ENCODE measurements around the gene AMPD3.

Gene AMPD3

DNA sequence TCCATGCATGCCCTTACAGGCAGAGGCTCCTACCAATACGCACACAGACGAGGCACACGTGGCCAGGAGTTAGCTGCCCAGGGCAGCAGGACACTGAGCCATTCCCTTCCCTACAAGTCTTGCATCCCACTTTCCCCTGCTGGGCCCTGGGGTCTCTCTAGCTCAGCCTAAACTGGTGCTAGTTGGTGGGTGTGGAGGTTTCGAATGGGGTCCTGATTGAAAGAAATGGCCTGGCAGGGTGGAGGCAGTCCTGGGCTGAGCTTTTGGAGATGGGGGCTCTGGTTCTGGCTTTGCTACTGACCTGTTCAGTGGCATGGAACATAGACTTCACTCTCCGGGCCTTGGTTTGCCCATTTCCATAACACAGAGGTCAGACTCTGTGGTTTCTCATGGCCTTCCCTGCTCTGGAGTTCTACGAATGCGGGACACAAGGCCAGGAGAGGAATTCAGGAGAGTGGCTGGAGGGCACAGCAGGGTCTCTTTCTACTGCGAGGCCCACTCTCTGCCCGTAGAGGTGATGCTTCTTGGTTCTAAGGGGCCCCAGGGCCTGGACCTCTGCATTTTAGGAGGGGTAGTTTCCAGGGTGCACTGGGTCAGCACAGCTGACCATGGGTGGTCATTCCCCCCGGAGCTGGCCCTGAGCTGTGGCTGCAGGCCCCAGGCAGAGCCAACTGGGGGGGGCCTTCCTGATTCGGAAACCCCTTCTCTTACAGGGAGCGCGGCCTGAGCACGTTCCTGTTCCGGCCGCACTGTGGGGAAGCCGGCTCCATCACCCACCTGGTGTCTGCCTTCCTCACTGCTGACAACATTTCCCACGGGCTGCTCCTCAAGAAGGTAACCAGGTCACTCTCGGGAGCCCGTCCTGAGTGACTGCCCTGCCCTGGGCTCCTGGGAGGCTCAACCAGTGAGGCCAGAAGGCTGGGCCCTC is 46.0 kb downstream of the AMPD3 start:
- no peak for DNase-seq (ENCODE audit: low read depth in 1 of 2, low spot score in 1 of 2)

DNA sequence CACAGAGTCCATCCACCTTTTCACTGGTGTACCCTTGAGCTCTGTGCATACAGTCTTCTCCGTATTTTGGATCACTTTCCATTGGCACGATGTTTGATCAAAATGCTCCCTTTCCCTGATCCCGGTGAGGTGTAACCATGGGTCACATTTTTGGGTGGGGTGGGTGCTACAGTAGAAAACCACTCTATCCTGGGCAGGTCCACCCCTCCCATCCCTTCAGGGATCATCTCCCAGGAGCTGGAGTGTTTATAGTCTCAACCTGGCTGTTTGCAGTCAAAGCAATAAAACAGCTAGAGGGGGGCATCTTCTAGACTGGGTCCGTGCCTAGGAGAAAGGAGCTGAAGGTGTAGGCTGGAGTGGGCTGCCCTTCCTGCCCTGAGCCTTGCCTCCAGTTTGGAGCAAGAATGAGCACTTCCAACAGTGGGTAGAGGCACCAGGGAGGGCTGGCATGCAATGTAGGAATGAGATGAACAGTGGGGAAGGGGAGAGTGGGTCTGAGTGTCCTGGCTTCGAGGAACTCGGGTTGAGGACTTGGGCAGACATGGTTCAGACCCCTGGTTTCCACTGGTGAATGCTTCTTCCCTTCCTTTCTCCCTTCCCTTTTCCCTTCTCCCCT is 47.1 kb downstream of the AMPD3 start:
- DNase-seq (ENCODE audit: low read depth in 1 of 2, low spot score in 1 of 2) = no peak

DNA sequence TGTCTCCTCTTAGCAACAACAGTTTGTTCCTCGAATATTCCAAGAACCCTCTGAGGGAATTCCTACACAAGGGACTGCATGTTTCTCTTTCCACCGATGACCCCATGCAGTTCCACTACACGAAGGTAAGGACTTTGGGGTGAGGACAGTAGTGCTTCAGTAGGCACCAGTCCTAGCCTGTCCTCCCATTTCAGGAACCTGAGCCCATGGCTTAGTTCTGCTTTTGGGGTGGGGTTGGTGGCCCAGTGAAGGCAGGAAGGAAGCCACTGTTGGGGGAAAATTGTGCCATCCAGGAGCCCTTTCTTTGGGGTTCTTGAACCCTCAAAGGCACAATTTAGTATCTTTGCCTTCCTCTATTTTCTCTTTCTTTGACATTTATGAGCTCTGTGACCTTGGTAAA is 47.7 kb downstream of the AMPD3 start:
- DNase-seq (ENCODE audit: low read depth in 1 of 2, low spot score in 1 of 2) = no peak

DNA sequence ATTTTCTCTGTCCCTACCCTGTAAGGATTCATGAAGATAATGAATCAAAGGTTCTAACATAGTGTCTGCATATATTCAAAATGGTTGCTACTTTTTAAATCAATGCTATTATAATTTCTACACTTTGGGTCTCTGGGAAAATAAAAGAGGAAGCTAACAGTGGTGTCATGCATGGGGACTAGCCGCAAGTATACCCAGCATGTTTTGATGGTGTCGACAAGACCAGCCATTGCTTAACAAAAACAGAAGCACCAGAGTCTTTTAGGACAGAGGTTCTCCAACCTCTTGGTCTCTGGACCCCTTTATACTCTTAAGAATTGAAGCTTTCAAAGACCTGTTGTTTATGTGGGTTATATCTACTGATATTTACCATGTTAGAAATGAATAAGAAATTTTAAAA is 48.2 kb downstream of the AMPD3 start:
- no peak for DNase-seq (ENCODE audit: low read depth in 1 of 2, low spot score in 1 of 2)

DNA sequence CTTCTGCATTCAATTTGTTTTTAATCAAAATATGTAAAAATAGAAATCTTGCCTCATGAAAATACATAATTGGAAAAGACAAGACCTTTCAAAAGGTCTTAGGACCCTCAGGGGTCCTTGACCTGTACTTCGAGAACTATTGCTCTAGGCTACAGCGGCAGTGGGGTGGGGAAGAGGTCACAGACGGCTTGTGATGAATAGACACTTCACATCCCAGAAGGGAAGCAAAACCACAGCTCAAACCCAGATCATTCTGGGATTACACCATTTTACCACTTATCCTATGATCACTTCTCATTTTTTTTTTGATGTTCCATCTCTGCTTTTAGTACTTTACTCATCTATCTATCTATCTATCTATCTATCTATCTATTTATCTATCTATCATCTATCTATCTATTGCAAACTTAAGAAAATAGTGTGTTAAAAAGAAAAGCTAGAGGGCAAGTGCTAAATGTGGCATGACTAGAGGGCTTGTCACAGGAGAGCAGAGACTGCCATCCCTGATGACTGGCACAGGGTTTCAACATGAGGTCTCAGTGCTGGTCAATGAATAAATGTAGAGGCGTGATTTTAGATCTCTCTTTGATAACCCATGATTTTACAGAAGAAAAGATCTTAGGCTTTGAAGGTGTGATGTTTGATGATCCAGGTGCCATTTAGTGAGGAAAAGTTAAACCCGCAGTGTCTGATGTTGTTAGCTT is 48.9 kb downstream of the AMPD3 start:
- no peak for DNase-seq (ENCODE audit: low read depth in 1 of 2, low spot score in 1 of 2)

DNA sequence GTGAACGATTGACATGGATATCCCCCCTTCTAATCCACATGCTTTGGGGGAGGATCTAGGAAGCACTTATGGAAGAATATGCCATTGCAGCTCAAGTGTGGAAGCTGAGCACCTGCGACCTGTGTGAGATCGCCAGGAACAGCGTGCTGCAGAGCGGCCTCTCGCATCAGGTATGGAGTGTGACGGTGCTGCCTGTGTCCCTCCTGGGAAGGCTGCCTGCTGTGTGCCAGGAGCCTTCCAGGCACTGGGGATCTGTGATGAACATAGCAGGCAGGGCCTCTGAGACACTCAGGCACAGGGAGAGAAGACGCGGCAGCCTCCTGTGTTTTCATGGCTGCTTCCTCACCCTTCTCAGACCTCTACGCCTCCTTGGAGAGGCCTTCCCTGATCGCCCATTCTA is 49.4 kb downstream of the AMPD3 start:
- no peak for DNase-seq (ENCODE audit: low read depth in 1 of 2, low spot score in 1 of 2)

DNA sequence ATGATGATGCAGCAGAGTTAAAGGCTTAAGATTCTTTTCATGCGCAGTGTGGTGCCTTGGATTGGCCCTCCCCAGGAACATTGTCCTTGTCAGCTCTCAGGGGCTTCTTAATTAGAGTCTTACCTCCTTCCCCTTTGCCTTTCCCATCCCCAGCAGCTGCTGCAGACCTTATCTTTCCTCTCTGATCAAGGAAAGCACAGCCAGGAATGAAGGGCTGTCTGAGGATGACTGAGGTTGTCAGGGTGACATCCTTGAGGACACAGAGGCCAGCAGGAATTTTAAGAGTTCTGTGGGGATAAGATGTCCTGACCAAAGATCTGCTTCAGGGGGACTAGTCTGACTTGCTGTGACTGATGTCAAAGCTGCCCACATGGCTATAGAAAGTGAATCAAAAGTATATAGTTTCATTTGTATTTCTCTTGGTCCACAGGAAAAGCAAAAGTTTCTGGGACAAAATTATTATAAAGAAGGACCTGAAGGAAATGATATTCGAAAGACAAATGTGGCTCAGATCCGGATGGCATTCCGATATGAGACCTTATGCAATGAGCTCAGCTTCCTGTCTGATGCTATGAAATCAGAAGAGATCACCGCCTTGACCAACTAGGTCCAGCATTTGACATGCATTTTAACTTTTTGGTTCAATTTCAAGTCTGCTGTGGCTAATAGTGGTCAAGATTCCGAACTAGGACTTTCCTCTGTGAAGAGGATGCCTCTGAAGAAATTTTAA is 50.4 kb downstream of the AMPD3 start:
- DNase-seq (ENCODE audit: low read depth in 1 of 2, low spot score in 1 of 2) = no peak

DNA sequence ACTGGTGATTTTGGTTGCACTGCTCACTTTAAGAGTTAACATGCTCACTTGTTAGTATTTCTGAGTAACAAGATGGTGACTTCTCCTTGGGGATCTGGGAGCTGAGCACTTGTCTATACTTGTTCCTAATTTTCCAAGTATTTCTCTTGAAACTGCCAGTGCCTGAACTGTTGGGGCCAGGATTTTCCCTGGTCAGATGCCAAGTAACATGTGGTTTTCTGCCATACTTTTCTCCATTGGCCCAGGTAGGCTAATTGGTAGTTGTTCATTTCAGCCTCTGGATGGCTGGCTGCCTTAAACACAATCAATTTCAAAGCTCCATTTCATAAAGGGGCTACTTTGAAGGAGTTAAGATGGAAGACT is 50.9 kb downstream of the AMPD3 start:
- DNase-seq (ENCODE audit: low read depth in 1 of 2, low spot score in 1 of 2) = no peak

DNA sequence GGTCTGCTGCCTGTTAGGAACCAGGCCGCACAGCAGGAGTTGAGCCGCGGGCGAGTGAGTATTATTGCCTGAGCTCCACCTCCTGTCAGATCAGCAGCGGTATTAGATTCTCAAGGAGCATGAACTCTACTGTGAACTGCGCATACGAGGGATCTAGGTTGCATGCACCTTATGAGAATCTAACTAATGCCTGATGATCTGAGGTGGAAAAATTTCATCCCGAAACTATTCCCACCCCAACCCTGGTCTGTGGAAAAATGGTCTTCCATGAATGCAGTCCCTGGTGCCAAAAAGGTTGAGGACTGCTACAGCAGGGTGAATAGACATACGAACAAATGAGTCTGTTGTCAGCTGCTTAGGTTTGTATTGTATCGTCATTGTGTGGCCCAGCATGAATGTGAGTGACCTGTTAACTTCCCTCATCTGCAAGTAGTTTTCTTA is 56.1 kb downstream of the AMPD3 start:
- no peak for DNase-seq (ENCODE audit: low read depth in 1 of 2, low spot score in 1 of 2)

DNA sequence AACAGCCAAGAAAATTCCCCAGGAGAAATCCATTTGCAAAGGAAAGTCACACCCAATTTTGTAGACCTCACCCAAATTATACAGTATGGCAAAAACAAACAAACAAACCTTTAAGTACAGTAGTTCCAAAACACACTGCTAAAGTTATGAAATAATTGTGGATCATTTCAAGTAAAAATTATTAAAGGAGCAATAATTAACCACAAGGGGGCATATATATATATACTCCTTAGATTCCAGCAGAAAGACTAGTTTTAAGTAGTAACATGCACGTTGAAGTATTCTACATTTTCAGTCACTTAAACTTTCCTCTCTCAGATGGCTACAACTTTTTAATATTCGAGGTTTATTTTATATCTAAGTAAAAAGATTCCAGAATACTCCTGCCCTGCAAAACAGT is 59.1 kb downstream of the AMPD3 start:
- DNase-seq (ENCODE audit: low read depth in 1 of 2, low spot score in 1 of 2) = no peak

DNA sequence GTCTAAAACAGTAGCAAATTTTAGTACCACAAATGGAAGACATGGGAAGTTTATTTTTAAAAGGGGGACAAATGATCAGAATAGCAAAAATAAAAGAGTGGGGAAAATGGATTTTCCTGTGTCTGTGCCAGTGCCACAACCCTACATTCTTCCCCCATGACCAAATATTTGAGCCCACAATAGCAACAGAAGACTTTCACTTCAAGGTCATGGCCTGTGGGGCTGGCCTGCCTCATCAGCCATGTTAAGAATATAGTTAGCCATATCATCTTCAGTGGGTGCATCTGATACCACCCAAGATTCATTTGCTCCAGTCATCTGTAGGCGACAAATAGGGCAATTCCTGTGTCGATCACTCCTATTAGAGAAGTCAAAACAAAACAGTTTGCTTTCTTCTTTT is 59.6 kb downstream of the AMPD3 start:
- DNase-seq (ENCODE audit: low read depth in 1 of 2, low spot score in 1 of 2) = no peak

DNA sequence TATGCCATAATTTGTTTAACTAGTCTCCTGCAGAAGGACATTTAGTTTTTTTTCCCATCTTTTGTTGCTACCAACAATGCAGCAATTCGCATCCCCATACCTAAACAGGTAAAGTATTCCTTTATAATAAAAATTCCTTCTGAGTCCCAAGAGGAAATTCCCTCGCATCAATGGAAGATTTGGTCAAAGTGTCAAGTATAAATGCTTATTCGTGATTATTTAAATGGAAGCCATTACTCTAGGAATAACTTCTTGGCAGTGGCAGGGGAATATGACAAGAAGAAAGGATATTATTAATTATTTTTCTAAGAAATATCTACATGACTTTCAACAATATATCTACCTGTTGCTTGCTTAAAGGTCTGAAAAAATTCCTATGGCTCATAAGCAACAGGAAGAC is 60.4 kb downstream of the AMPD3 start:
- DNase-seq (ENCODE audit: low read depth in 1 of 2, low spot score in 1 of 2) = no peak

DNA sequence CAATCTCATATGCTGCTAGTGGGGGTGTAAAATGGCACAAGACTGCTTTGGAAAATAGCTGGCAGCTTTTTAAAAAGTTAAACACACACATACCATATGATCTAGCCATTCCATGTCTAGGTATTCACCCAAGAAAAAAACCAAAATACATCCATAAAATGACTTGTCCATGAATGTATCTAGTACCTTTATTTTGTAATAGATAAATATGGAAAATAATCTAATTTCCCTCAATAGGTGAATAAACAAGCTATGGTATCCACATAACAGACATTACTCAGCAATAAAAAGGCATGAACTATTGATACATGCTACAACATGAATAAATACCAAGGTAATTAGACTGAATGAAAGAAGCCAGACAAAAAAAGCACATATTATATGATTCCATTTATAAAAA is 63.1 kb downstream of the AMPD3 start:
- no peak for DNase-seq (ENCODE audit: low read depth in 1 of 2, low spot score in 1 of 2)

DNA sequence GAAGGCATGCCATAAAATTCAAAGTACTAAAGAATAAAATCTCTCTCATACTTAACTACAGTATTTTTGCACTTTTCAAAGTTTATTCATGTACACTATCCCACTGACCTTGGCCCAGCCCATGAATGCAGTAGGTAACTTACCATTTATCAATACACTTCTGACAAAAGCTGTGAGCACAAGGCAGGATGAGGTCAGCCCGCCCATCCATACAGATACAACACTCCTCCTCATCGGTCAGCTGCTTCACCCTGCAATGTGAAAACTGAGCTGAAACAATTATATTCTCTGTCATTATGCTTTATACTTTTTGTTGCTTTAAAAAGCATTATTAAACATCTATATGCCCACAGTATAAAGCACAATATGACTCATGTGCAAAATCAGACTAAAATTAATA is 63.8 kb downstream of the AMPD3 start:
- no peak for DNase-seq (ENCODE audit: low read depth in 1 of 2, low spot score in 1 of 2)

DNA sequence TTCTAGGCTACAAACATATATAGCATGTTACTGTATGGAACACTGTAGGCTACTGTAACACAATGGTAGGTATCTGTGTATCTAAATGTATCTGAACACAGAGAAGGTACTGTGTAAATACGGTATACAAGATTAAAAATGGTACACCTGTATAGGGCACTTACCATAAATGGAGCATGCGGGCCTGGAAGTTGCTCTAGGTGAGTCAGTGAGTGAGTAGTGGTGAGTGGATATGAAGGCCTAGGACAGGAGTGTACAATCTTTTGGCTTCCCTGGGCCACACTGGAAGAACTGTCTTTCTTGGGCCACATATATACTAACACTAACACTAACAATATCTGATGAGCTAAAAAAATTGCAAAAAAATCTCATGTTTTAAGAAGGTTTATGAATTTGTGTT is 64.6 kb downstream of the AMPD3 start:
- DNase-seq (ENCODE audit: low read depth in 1 of 2, low spot score in 1 of 2) = no peak

DNA sequence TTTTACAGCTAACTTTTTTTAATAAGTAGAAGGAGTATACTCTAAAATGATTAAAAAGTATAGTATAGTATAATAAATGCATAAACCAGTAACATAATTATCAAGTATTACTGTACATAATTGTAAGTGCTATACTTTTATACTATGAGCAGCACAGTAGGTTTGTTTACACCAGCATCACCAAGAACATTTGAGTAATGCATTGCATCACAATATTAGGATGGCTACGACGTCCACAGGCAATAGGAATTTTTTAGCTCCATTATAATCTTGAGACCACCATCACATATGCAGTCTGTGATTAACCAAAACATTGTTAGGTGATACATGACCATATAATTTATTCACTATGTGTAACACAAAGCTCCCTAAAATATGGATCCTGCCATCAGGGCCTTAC is 65.5 kb downstream of the AMPD3 start:
- DNase-seq (ENCODE audit: low read depth in 1 of 2, low spot score in 1 of 2) = no peak

DNA sequence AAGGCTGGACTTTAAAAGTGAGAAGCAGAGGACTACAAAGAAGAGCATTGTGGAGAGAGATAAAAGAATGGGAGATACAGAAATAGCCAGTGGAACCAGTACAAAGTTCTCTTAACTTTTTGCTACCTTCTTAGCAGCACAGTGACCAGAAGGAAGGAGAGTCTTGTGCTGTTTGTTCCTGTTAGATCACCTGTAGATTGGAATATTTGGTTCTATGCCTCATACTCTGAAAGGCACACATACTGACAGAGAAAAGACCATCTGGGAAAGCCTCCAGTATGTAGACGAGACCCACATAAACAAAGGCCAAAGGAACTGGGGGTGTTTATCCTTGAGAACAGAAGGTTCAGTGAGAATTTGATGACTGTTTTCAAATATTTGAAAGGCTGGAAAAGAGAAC is 67.2 kb downstream of the AMPD3 start:
- no peak for DNase-seq (ENCODE audit: low read depth in 1 of 2, low spot score in 1 of 2)

DNA sequence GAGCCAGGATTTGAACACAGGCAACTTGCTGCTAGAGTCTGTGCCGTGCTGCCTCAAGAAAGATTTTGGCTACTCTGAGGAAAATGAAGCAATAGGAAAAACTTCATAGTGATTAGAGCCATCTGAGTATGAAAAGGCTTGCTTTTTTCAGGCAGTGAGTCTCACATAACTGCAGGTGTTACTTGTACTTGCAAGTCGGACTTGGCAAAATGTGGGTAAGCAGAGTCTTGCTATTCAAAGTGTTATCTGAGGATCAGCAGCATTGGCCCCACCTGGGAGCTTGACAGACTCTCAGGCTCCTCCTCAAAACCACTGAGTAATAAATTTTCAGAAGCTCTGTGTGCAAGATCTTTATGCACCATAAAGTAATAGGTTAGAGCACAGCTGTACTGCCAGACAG is 67.9 kb downstream of the AMPD3 start:
- DNase-seq (ENCODE audit: low read depth in 1 of 2, low spot score in 1 of 2) = no peak

DNA sequence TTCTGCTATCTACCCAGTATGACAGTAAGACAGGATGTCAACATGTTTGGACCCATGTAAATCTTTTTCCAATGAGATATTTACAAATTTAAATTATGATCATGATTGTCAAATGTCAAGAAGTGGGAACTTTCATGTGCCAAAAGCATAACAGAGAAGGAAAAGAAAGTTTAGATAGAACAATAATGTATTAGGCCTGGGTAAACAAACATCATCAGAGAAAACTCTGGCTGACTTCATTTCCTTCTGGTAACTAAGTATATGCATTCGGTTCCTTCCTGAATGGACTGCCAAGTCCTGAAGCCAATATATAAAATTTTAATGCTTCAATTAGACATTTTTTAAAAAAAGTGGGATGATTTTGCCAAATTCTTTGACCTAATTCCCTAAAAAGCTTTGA is 69.4 kb downstream of the AMPD3 start:
- DNase-seq (ENCODE audit: low read depth in 1 of 2, low spot score in 1 of 2) = no peak

DNA sequence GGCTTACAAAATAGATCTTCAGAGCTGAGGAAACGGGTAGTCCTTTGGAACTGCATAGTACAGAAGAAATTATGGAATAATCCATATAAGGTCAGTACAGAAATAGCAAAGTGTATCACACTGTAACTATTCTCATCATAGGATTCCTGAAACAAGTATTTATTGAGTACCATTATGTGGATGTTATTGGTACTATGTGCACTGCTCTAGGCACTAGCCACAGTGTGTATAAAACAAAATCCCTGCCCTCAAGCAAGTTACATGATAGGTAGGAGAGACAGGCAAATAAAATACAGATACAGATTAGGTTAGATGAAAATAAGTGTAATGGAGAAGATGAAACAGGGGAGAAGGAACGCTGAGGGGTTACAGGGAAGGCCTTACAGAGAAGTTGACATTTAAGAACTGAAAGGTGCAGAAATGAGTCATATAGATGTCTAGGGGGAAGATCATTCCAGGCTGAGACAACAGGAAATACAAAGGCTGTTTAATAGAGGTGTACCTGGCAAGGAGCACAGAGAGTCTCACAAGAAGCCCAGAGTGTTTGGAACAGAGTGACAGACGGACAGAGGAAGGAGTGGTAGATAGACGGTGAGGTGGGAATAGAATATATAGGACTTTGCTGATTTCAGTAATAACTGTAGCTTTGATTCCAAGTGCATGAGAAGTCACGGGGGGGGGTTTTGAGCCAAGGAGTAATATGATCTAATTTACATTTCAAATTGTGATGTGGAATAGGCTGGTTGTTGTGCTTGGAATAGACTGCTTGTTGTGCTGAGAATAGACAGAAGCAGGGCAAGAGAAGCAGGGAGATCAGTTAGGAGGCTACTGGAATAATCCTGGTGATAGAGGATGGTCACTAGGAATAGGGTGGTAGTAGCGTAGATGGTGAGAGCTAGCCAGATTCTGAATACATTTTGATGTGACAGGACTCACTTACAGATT is 72.2 kb downstream of the AMPD3 start:
- DNase-seq (ENCODE audit: low read depth in 1 of 2, low spot score in 1 of 2) = peak in 1 of 2 donors; percentile 7
